ENCODE measurements around the gene HBA1. TPM values are rescaled to one million over a fixed set of nuclear protein-coding genes. Genes with fewer than 3 reads are reported as not detected.
"Not testable (repeated sequence)": the region's sequence is repeated elsewhere in the genome, so short reads cannot be mapped to it uniquely, and the experiment has no call there.

HBA1 gene
- total RNA-seq, 1 donor from 2014 or later = 270 TPM

DNA sequence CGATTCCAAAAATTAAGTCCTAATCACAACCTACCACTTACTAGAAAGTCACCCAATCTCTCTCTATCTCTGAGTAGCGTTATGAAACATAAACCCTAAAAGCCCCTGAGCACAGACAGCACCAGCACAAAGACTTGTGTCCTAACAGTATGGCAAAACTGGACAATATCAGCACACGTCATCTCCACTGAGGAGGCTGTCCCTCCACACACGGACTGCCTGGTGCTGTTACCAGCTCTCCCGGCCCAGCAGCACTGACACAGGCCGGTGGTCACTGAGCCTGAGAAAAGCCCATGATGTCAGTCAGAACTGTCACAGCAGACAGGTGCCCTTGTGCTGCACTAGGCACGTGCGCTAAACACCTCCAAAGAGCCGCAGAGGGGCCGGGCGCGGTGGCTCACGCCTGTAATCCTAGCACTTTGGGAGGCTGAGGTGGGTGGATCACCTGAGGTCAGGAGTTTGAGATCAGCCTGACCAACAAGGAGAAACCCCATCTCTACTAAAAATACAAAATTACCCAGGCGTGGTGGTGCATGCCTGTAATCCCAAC, 35.2 kb downstream of the HBA1 start:
- not testable (repeated sequence) for DNase-seq

DNA sequence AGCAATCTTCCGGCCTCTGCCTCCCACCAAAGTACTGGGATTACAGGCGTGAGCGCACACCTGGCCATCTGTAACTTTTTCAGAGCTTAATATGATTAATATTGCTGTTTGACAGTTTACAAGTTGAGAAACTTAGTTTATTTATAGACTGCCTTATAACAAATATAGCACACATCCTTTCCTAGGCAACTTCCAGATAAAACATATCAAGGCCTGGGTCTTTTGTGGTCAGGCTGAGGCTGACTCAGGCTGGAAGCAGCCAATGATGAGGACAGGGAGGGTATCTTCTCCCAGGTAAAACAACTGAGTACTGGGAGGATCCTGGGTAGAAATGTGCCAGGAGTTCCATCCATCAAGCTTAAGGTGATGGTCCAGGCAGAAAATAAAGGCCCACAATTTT, 36.5 kb downstream of the HBA1 start:
- no peak for DNase-seq

DNA sequence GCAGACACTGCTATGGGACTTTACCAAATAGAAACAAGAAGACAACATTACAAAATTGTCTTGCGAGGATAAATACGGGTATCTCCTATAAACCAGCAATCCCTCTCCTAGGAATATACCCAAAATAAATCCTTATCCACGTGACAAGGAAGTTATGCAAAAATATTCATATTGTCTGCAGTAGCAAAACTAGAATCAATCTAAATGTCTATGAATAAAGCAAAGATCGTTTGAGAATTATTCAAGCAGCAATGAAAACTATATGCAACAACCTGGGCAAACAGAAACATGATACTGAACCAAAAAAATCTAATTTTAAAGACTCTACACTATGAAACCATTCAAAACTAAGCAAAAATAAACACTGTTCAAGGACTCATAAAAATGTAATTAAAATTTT, 43.5 kb downstream of the HBA1 start:
- no peak for DNase-seq

Small RNA genes within 50 kb of the gene (small RNA-seq; reads per million reads assigned to genes)
- gene RF00019 = not detected

Other genes starting within 250 kb of the HBA1 start
- 2.8 TPM for gene POLR3K, start 123.1 kb upstream of the HBA1 start, total RNA-seq
- 11.4 TPM for gene SNRNP25, start 122.9 kb upstream of the HBA1 start, total RNA-seq
- gene RHBDF1, start 104.0 kb upstream of the HBA1 start, total RNA-seq = 3.0 TPM
- 50.7 TPM for gene MPG, start 98.5 kb upstream of the HBA1 start, total RNA-seq
- gene NPRL3, start 38.0 kb upstream of the HBA1 start, total RNA-seq = 6.1 TPM
- gene HBZ, start 24.0 kb upstream of the HBA1 start, total RNA-seq = 0.31 TPM
- gene HBM, start 10.7 kb upstream of the HBA1 start, total RNA-seq = 15.0 TPM
- 614 TPM for gene HBA2, start 3.8 kb upstream of the HBA1 start, total RNA-seq
- 5.3 TPM for gene HBQ1, start 3.8 kb downstream of the HBA1 start, total RNA-seq
- 76.4 TPM for gene LUC7L, start 52.8 kb downstream of the HBA1 start, total RNA-seq
- gene FAM234A, start 58.1 kb downstream of the HBA1 start, total RNA-seq = 20.7 TPM
- gene RGS11, start 99.3 kb downstream of the HBA1 start, total RNA-seq = 2.8 TPM
- gene ARHGDIG, start 103.9 kb downstream of the HBA1 start, total RNA-seq = 35.9 TPM
- gene PDIA2, start 106.5 kb downstream of the HBA1 start, total RNA-seq = 6.4 TPM
- 18.7 TPM for gene AXIN1, start 176.0 kb downstream of the HBA1 start, total RNA-seq
- gene MRPL28, start 193.9 kb downstream of the HBA1 start, total RNA-seq = 28.1 TPM
- 14.3 TPM for gene PGAP6, start 205.3 kb downstream of the HBA1 start, total RNA-seq
- gene NME4, start 220.5 kb downstream of the HBA1 start, total RNA-seq = 15.4 TPM
- gene DECR2, start 225.2 kb downstream of the HBA1 start, total RNA-seq = 7.6 TPM
- 25.6 TPM for gene RAB11FIP3, start 249.0 kb downstream of the HBA1 start, total RNA-seq

All from occipital lobe (tissue), 3 donors.